Spleen (tissue), 11 donors: ENCODE results near the gene PCDHGC5. TPM values are rescaled to one million over a fixed set of nuclear protein-coding genes. Genes with fewer than 3 reads are reported as not detected.

Source experiments
- DNase-seq: peaks from one replicate; pipeline ENCODE4 v3.0.0-alpha.2; 2020
- H3K27ac ChIP-seq, 8 donors: fragments of 200-600 bp; sonication (generic) in 7 of 8; 1 replicate in 4 of 8; 2 replicates in 4 of 8; pipeline versions ENCODE4 v1.5.0 to v1.8.0; 2016 to 2021; ENCODE audit warnings: inconsistent platforms in 4 of 8, mild to moderate bottlenecking in 4 of 8, moderate library complexity in 1 of 8
- H3K27me3 ChIP-seq, 7 donors: fragments of 200-600 bp; sonication (generic) in 6 of 7; replicated peaks in 1 of 7; 1 replicate in 4 of 7; 2 replicates in 3 of 7; pipeline versions ENCODE4 v1.5.0 to v1.8.0; 2016 to 2021; ENCODE audit warnings: inconsistent platforms in 3 of 7, mild to moderate bottlenecking in 1 of 7
- H3K36me3 ChIP-seq, 6 donors: fragments of 200-600 bp; sonication (generic) in 5 of 6; 1 replicate in 4 of 6; 2 replicates in 2 of 6; pipeline versions ENCODE4 v1.5.0 to v1.8.0; 2016 to 2021; ENCODE audit warnings: inconsistent platforms in 2 of 6
- H3K4me1 ChIP-seq, 6 donors: fragments of 200-600 bp; sonication (generic) in 5 of 6; 1 replicate in 3 of 6; 2 replicates in 3 of 6; pipeline versions ENCODE4 v1.5.0 to v1.8.0; 2016 to 2021; ENCODE audit warnings: inconsistent platforms in 3 of 6
- H3K4me3 ChIP-seq, 8 donors: fragments of 200-600 bp; sonication (generic) in 7 of 8; 1 replicate in 4 of 8; 2 replicates in 4 of 8; pipeline versions ENCODE4 v1.5.0 to v1.8.0; 2016 to 2021; ENCODE audit warnings: inconsistent platforms in 4 of 8, mild to moderate bottlenecking in 4 of 8, moderate library complexity in 2 of 8
- H3K9me3 ChIP-seq, 8 donors: fragments of 200-600 bp; sonication (generic) in 7 of 8; 1 replicate in 4 of 8; 2 replicates in 4 of 8; pipeline versions ENCODE4 v1.5.0 to v1.8.0; 2016 to 2021; ENCODE audit warnings: inconsistent platforms in 4 of 8
- POLR2A ChIP-seq, 3 donors: fragments of 450-650 bp; IDR thresholded peaks; one replicate each; pipeline ENCODE4 v1.5.1; 2017; ENCODE audit warnings: antibody characterized with exemption in 3 of 3, mild to moderate bottlenecking in 1 of 3
- POLR2AphosphoS5 ChIP-seq, 3 donors: sonication (generic); formaldehyde crosslinking; IDR thresholded peaks; one replicate each; pipeline ENCODE4 v1.5.1; 2017; ENCODE audit warnings: antibody characterized with exemption in 3 of 3
- WGBS, 5 donors: extraction: QIAGEN DNeasy Blood & Tissue Kit in 3 of 5; methylation state at CpG; one replicate each; pipeline versions ENCODE4 v1.1.5 to v1.1.7; 2013 to 2018; 5-methylcytosine and 5-hydroxymethylcytosine counted together
- intact Hi-C: fragments of 100-400 bp; cut with DNase I; formaldehyde crosslinking; loops from one replicate; pipeline ENCODE4 v1.15.0; 2023; ENCODE audit warnings: low total_unique reads
- polyA plus RNA-seq, 3 donors: library from polyadenylated mRNA; stranded (reverse); fragments of 200-250 nt; gene quantifications; one replicate each; pipeline ENCODE4 v1.2.1, GENCODE V29; 2013
- total RNA-seq, 7 donors: library from RNA; depleted of rRNA in 3 of 7; stranded (reverse); fragments of >200 nt in 3 of 7; fragmentation: NEBNext Ultra II Directional in 4 of 7; extraction: Animal tissue kit (Norgen Biotek cat#: 25700) in 4 of 7; gene quantifications; one replicate each; pipeline versions ENCODE4 v1.1.0 to v1.2.1, GENCODE V29; 2016 to 2021
- TF ChIP-seq, protein P1 (sequence below), 11 experiments: fragments of 200-600 bp in 7 of 11; fragments of 450-650 bp in 4 of 11; sonication (generic) in 4 of 11; IDR thresholded peaks in 8 of 11; conservative IDR thresholded peaks in 3 of 11; 1 replicate in 7 of 11; 2 replicates in 4 of 11; pipeline versions ENCODE4 v1.4.0 to v1.8.0; 2016 to 2021; ENCODE audit warnings: antibody characterized with exemption in 11 of 11, inconsistent platforms in 4 of 11, mild to moderate bottlenecking in 1 of 11
- donor health status: healthy with polysubstance abuse.
- donor health status: DM: no; HTN: no; CAD: no; lungs with moderate emphysema.
- donor health status: DM: no; HTN: no; CAD: no.
- donor health status: Bipolar disorder and iron deficiency.
- donor health status: healthy.
- donor health status: DM: no; HTN: no; CAD: no.
- donor health status: DM: yes; HTN: yes; CAD: no.

The PCDHGC5 gene
- total and polyA plus RNA-seq, 10 donors: 0.02 to 2.5 (median 1.1) TPM; not detected in 1

DNA sequence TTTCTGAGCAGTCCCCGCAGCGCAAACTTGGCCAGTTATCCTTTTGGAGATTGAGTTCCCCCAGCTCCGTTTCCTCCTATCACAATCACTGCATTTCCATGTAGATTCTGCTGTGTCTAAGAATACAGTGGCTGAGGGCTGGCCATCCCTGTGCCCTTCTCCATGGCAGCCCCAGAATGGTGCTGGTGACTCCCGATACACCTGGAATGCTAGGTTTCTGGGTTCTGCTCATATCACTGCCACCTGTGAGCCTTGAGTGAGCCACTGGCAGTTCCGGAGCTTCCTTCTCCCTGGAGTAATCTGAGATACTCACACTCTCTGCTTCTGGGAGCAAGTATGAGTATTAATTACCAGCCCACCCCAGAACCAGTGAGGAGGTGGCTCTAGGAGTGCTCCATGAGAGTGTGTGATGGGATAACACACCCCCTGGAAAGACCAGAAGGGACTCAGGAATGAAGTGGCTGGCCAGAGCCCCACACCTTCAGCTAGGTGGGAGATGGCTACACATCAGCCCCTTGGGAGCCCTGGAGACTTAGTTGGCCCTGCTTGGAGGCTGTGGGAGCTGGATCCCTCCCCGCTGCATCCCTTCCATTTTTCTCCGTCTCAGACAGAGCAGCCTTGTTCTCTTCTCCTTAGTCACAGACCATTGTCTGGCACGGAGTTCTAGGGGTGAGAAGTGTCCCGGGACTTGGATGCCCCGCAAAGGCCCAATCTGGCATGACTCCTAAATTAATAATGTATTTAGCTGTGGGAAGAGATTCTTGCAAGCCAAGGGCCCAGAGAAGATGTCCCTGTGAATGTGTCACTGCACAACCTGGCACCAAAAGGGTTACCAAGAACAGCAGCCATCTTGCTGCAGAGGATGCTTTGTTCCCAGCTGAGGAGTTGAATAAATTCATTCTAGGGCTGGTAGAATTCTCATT lies 4.9 kb downstream of the PCDHGC5 start:
- H3K36me3 ChIP-seq: peaks cover 0 to 12% (median 0%) of the 10 kb centered on the region in 6 donors
- no peak overlapping the region for H3K4me3 ChIP-seq
- TF ChIP-seq, protein P1, sequence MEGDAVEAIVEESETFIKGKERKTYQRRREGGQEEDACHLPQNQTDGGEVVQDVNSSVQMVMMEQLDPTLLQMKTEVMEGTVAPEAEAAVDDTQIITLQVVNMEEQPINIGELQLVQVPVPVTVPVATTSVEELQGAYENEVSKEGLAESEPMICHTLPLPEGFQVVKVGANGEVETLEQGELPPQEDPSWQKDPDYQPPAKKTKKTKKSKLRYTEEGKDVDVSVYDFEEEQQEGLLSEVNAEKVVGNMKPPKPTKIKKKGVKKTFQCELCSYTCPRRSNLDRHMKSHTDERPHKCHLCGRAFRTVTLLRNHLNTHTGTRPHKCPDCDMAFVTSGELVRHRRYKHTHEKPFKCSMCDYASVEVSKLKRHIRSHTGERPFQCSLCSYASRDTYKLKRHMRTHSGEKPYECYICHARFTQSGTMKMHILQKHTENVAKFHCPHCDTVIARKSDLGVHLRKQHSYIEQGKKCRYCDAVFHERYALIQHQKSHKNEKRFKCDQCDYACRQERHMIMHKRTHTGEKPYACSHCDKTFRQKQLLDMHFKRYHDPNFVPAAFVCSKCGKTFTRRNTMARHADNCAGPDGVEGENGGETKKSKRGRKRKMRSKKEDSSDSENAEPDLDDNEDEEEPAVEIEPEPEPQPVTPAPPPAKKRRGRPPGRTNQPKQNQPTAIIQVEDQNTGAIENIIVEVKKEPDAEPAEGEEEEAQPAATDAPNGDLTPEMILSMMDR (IDR thresholded peaks at IDR 0.05 in 8 of 11, conservative IDR thresholded peaks at IDR 0.05 in 3 of 11): no peak
- TF ChIP-seq POLR2A (IDR thresholded peaks at IDR 0.05): no peak
- no peak for TF ChIP-seq POLR2AphosphoS5 (IDR thresholded peaks at IDR 0.05)
- H3K27ac ChIP-seq: no peak overlapping the region
- WGBS, 5 donors: 79 to 89% (median 84%) methylated on average over 10 of the region's 10 CpGs
- intact Hi-C loops: no loop called here
- H3K27me3 ChIP-seq: peaks cover 0 to 76% (median 14%) of the 10 kb centered on the region in 7 donors
- H3K4me1 ChIP-seq: peaks cover 3 to 47% (median 29%) of the 10 kb centered on the region in 6 donors
- no peaks in the 10 kb centered on the region for H3K9me3 ChIP-seq
- no peak for DNase-seq

DNA sequence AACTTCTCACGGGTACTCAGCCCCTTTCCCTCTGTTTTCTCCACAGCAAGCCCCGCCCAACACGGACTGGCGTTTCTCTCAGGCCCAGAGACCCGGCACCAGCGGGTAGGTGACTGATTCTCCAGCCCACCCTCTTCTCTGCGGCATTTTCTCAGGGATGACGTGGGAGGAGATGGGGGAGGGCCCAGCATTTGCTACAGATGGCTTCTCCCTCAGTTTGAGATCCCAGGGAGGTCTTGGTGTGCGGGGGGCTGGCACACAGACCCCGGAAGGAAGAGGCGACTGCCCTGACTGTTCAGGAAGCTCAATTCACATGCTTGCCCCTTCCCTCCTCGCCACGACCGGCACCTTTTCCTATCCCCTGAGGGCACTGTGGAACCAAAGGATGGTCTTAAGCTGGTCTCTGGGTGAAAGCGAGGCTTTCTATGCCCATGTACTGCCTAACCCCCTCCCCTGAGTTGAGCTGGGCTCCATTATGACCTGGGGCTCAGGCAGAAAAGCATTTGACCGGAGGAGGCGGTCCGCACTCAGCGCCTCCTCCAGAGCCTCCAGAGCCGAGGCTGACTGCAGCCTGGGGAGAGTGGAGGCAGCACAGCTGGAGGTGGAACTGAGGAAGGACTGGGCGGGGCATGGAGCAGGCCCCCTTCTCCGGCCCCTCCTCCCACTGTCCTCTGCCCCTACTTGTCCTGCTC lies 6.0 kb downstream of the PCDHGC5 start:
- 45 to 60% (median 53%) methylated on average over 20 to 22 of the region's 22 CpGs for WGBS, 5 donors
- DNase-seq: no peak
- no peak overlapping the region for H3K27ac ChIP-seq

DNA sequence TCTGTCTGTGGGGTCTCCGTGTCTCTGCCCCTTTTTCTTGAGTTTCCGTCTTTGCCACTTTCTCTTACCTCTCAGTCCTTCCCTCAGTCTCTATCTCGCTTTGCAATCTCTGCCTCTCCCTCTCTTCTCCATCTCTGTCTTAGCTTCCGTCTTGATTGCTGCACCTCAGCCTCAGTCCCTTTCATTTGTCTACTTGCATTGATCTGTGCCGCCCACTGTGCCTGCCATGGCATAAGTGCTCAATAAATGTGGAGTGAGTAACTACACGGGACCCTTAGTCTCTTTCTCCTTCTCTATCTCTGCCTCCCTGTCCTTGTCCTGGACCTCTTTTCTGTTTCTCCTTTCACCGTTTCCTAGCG lies 6.6 kb downstream of the PCDHGC5 start:
- TF ChIP-seq POLR2A (IDR thresholded peaks at IDR 0.05): no peak
- TF ChIP-seq POLR2AphosphoS5 (IDR thresholded peaks at IDR 0.05): no peak
- TF ChIP-seq, protein P1 (IDR thresholded peaks at IDR 0.05 in 8 of 11, conservative IDR thresholded peaks at IDR 0.05 in 3 of 11): no peak
- peaks cover 0 to 60% (median 14%) of the 10 kb centered on the region in 7 donors for H3K27me3 ChIP-seq
- H3K9me3 ChIP-seq: no peaks in the 10 kb centered on the region
- WGBS, 5 donors: 74 to 83% (median 81%) methylated on average over 8 of the region's 8 CpGs
- intact Hi-C loops: no loop called here
- H3K27ac ChIP-seq: no peak overlapping the region
- H3K4me1 ChIP-seq: peaks cover 3 to 47% (median 29%) of the 10 kb centered on the region in 6 donors
- H3K36me3 ChIP-seq: peaks cover 0 to 7% (median 0%) of the 10 kb centered on the region in 6 donors
- H3K4me3 ChIP-seq: no peak overlapping the region
- DNase-seq: no peak

More for the DNA sequence above, 6.0 kb downstream of the PCDHGC5 start:
- Histone ChIP-seq H3K27me3 (peaks cover 0 to 65% (median 14%) of the 10 kb centered on the region in 7 donors), H3K4me3 (no peak overlapping the region), H3K9me3 (no peaks in the 10 kb centered on the region), H3K4me1 (peaks cover 3 to 47% (median 29%) of the 10 kb centered on the region in 6 donors), H3K36me3 (peaks cover 0 to 7% (median 0%) of the 10 kb centered on the region in 6 donors)
- TF ChIP-seq, protein P1 (IDR thresholded peaks at IDR 0.05 in 8 of 11, conservative IDR thresholded peaks at IDR 0.05 in 3 of 11): no peak
- TF ChIP-seq POLR2AphosphoS5 (IDR thresholded peaks at IDR 0.05) (no peak), POLR2A (IDR thresholded peaks at IDR 0.05) (no peak)
- intact Hi-C loops: no loop called here
